Right atrium auricular region (tissue), 2 donors: ENCODE results near the gene ZC3H4. TPM values are rescaled to one million over a fixed set of nuclear protein-coding genes. Genes with fewer than 3 reads are reported as not detected.

Source experiments
- DNase-seq: peaks from one replicate; pipeline ENCODE4 v3.0.0-alpha.2; 2019; ENCODE audit warnings: low spot score
- H3K27ac ChIP-seq, 2 donors: fragments of 200-600 bp; sonication (generic); 1 replicate in 1 of 2; 2 replicates in 1 of 2; pipeline ENCODE4 v1.5.1; 2016 to 2019
- H3K27me3 ChIP-seq, 2 donors: fragments of 200-600 bp; sonication (generic); one replicate each; pipeline versions ENCODE4 v1.5.1 to v1.6.0; 2017 to 2019
- H3K36me3 ChIP-seq: fragments of 200-600 bp; sonication (generic); one replicate; pipeline ENCODE4 v1.5.1; 2016
- H3K4me1 ChIP-seq, 2 donors: fragments of 200-600 bp; sonication (generic); one replicate each; pipeline versions ENCODE4 v1.5.1 to v1.6.0; 2017 to 2019
- H3K4me3 ChIP-seq, 2 donors: fragments of 200-600 bp; sonication (generic); 1 replicate in 1 of 2; 2 replicates in 1 of 2; pipeline ENCODE4 v1.5.1; 2017 to 2019; ENCODE audit warnings: mild to moderate bottlenecking in 1 of 2, moderate library complexity in 1 of 2
- H3K9me3 ChIP-seq, 2 donors: fragments of 200-600 bp; sonication (generic); one replicate each; pipeline ENCODE4 v1.5.1; 2019
- total RNA-seq, 2 donors: library from RNA; depleted of rRNA; stranded (reverse); fragments of >200 nt; gene quantifications; one replicate each; pipeline ENCODE4 v1.1.0, GENCODE V29; 2016
- TF ChIP-seq, protein P1 (sequence below), 2 donors: fragments of 200-600 bp; sonication (generic); IDR thresholded peaks; one replicate each; pipeline ENCODE4 v1.5.1; 2019; ENCODE audit warnings: antibody characterized with exemption in 2 of 2

ZC3H4 gene
- total RNA-seq, 2 donors from 2014 or later = 15.4 to 18.0 TPM

DNA sequence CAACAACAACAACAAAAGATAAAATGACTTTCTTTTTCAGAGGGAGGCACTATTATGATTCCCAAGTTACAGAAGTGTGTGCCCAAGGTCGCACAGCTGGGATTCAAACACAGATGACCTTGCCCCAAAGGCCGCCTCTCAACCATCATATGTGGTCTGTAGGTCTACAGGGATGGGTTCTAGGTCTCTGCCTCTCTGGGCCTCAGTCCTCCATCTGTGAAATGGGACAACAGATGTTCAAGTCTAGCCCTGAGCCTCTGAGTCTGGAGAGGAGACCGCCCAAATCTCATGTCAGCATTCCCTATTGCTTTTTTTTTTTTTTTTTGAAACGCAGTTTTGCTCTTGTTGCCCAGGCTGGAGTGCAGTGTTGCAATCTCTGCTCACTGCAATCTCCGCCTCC, 89.1 kb downstream of the ZC3H4 start:
- H3K36me3 ChIP-seq = no peaks in the 10 kb centered on the region

DNA sequence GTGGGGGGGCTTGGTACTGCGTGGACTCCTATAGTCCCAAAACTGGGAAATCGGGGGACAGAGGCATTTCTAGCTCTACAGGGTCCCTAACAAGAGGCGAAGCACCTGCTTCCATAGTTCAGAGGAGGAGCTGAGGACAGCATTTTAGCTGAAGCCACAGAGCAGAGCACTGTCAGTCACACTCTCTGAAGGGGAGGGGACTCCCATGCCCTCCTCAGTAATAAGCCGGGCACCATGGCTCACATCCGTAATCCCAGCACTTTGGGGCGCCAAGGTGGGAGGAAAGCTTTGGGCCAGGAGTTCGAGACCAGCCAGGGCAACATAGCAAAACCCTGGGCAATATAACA, 90.2 kb downstream of the ZC3H4 start:
- peaks cover 31 to 40% of the 10 kb centered on the region in 2 donors for H3K27me3 ChIP-seq
- no peak overlapping the region for H3K4me3 ChIP-seq
- DNase-seq = no peak

More for the DNA sequence above, 89.1 kb downstream of the ZC3H4 start:
- DNase-seq = no peak
- TF ChIP-seq, protein P1, sequence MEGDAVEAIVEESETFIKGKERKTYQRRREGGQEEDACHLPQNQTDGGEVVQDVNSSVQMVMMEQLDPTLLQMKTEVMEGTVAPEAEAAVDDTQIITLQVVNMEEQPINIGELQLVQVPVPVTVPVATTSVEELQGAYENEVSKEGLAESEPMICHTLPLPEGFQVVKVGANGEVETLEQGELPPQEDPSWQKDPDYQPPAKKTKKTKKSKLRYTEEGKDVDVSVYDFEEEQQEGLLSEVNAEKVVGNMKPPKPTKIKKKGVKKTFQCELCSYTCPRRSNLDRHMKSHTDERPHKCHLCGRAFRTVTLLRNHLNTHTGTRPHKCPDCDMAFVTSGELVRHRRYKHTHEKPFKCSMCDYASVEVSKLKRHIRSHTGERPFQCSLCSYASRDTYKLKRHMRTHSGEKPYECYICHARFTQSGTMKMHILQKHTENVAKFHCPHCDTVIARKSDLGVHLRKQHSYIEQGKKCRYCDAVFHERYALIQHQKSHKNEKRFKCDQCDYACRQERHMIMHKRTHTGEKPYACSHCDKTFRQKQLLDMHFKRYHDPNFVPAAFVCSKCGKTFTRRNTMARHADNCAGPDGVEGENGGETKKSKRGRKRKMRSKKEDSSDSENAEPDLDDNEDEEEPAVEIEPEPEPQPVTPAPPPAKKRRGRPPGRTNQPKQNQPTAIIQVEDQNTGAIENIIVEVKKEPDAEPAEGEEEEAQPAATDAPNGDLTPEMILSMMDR (IDR thresholded peaks at IDR 0.05) = no peak
- no peaks in the 10 kb centered on the region for H3K9me3 ChIP-seq
- peaks cover 0 to 33% of the 10 kb centered on the region in 2 donors for H3K4me1 ChIP-seq
- H3K27me3 ChIP-seq = peaks cover 33 to 45% of the 10 kb centered on the region in 2 donors
- no peak overlapping the region for H3K27ac ChIP-seq
- no peak overlapping the region for H3K4me3 ChIP-seq

DNA sequence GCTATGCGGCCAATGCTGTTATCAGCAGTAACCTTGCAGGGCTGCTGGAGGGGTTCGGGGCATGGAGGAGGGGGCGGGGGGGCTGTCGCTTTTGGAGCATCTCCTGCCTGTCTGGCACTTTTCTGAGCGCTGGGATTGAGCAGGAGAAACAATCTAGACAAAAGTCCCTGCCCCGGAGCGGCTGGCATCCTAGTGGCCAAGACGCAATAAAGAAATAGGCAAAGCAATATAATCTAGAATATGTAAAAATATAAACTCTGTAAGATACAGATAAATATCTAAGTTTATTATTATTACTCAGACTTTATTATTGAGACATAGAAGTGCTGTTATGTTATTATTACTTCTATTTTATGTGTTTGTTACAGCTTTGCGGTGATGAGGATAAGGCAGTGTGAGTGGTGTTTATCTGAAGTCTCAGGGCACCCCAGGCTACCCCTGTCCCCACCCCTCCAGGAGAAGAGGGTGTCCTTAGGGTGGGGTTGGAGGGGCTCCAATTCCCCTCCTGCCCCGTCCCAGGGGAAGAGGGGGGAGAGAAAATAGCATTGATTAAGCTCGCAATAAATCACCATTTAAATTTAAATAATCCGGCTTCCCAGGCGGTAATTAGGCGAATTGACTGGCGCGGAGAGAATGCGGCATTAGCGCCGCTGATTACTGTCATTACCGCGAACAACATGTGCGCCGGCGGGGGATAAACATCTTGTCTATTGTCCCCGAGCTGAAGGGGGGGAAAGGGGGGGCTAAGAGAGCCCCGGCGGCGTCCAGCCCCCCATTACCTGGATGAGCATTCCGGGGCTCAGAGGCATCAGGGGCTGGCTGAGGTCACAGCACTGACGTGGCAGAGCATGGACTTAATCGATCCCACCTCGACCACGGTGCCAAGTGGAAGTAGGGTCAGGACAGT, 90.8 kb downstream of the ZC3H4 start:
- no peaks in the 10 kb centered on the region for H3K36me3 ChIP-seq
- TF ChIP-seq, protein P1 (IDR thresholded peaks at IDR 0.05) = no peak
- H3K4me1 ChIP-seq = peaks cover 0 to 33% of the 10 kb centered on the region in 2 donors
- no peak for DNase-seq
- H3K27ac ChIP-seq = no peak overlapping the region
- peaks cover 27 to 34% of the 10 kb centered on the region in 2 donors for H3K27me3 ChIP-seq
- H3K4me3 ChIP-seq = no peak overlapping the region
- no peaks in the 10 kb centered on the region for H3K9me3 ChIP-seq

More for the DNA sequence above, 90.2 kb downstream of the ZC3H4 start:
- Histone ChIP-seq H3K4me1 (peaks cover 0 to 33% of the 10 kb centered on the region in 2 donors), H3K36me3 (no peaks in the 10 kb centered on the region), H3K9me3 (no peaks in the 10 kb centered on the region), H3K27ac (no peak overlapping the region)
- TF ChIP-seq, protein P1 (IDR thresholded peaks at IDR 0.05) = no peak

DNA sequence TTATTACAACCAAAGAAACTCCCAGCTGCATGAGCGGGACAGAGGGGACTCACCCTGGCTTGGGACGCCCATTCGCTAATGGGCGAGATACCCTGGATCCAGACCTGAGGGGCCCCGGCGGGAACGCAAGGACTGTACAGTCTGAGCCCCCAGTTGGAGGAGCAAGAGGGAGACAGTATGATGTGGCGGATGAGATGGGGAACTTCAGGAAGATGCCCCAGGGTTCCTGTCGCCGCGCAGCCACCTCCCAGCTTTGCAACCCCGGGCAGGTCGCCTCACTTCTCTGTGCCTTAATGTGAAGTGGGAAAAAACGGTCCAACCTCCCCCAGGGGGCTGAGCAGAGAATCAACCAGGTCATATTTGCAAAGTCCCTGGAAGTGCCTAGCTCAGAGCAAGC, 91.4 kb downstream of the ZC3H4 start:
- H3K4me1 ChIP-seq = peaks cover 0 to 33% of the 10 kb centered on the region in 2 donors
- H3K27me3 ChIP-seq = peaks cover 27 to 34% of the 10 kb centered on the region in 2 donors
- TF ChIP-seq, protein P1 (IDR thresholded peaks at IDR 0.05) = no peak
- no peaks in the 10 kb centered on the region for H3K36me3 ChIP-seq
- H3K9me3 ChIP-seq = no peaks in the 10 kb centered on the region
- no peak for DNase-seq
- no peak overlapping the region for H3K27ac ChIP-seq
- H3K4me3 ChIP-seq = no peak overlapping the region

DNA sequence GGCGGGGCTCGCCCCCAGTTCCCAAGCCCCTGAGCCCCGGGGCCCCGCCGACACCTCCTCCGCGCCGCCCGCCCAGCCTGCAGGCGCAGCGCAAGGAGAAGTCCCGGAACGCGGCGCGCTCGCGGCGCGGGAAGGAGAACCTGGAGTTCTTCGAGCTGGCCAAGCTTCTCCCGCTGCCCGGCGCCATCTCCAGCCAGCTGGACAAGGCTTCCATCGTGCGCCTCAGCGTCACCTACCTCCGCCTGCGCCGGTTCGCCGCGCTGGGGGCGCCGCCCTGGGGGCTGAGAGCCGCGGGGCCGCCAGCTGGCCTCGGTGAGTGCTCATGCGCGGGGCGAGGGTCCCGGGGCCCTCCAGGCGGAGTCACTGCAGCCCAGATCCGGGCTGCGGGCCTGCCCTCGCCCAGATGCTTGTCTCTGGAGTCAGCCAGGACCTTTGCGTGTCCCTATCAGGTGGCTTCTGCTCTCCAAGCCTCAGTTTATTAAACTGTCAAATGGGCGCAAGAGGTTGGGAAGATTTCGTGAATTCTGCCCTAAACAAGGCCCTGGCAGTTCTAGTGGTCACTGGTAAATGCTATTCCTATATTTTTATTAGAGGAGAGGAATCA, 91.9 kb downstream of the ZC3H4 start:
- peaks cover 27 to 34% of the 10 kb centered on the region in 2 donors for H3K27me3 ChIP-seq
- TF ChIP-seq, protein P1 (IDR thresholded peaks at IDR 0.05) = no peak
- no peaks in the 10 kb centered on the region for H3K9me3 ChIP-seq
- no peak for DNase-seq
- H3K27ac ChIP-seq = no peak overlapping the region
- peaks cover 0 to 33% of the 10 kb centered on the region in 2 donors for H3K4me1 ChIP-seq
- peak overlapping the region in 1 of 2 donors; percentile 38 for H3K4me3 ChIP-seq
- no peaks in the 10 kb centered on the region for H3K36me3 ChIP-seq
